ENCODE measurements around the gene MLPH. TPM values are rescaled to one million over a fixed set of nuclear protein-coding genes. Genes with fewer than 3 reads are reported as not detected.

Gene MLPH
- polyA plus RNA-seq, 1 of the 3 experiments (the other 2 are of a cell fraction) = 93.6 TPM

GRCh38 chr2:237549216-237549615 lies 62.2 kb downstream of the MLPH start (continued):
- TF ChIP-seq, protein P1, sequence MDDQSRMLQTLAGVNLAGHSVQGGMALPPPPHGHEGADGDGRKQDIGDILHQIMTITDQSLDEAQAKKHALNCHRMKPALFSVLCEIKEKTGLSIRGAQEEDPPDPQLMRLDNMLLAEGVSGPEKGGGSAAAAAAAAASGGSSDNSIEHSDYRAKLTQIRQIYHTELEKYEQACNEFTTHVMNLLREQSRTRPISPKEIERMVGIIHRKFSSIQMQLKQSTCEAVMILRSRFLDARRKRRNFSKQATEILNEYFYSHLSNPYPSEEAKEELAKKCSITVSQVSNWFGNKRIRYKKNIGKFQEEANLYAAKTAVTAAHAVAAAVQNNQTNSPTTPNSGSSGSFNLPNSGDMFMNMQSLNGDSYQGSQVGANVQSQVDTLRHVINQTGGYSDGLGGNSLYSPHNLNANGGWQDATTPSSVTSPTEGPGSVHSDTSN (IDR thresholded peaks at IDR 0.05) = no peak
- TF ChIP-seq RCOR1 (IDR thresholded peaks at IDR 0.05; ENCODE audit: low read length) (no peak), RXRA (IDR thresholded peaks at IDR 0.05; ENCODE audit: borderline replicate concordance, low read depth) (no peak)

DNA sequence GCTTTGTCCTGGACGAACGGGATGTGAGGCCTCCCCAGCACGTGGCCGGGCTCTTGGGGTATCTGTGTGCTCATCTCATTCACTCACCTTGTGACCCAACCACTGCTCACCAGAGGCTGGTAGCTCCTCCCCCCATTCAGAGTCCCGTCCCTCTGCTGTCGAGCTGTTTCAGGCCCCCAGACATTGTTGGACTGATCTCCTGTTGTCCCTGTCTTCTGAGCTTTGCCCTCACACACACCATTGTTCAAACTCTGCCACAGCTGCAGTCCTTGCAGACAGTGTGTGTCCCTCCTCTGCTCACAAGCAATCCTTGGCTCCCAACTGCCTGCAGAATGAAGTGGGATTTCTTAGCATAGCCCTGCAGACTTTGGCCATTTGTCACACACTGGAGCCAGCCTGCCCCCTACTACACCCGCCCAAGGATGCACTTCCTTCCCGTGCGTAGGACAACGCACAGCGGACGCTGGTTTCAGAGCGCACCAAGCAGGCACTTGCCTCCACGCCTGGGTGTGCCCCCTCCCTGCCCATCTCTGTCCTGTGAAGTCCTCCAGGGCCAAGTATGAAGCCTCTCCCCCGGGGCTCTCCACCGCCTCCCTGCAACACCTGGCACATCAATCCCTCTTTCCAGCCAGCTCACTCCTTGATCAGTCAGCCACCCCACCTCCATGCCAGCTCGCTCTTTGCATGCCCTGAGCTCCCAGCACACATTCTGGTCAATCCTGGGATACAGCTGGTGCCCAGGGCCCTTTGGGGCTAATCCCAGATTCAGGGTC lies 62.8 kb downstream of the MLPH start:
- Histone ChIP-seq H2AFZ (ENCODE audit: low read depth) (no peak overlapping the region), H3K4me2 (no peak overlapping the region), H3F3A (replicated peaks; ENCODE audit: insufficient read depth) (peaks cover 33% of the 10 kb centered on the region), H3K36me3 (replicated peaks in 1 of 2; ENCODE audit: control insufficient read depth in 1 of 2, insufficient read depth in 2 of 2, low read length in 1 of 2) (peaks cover 21 to 85% of the 10 kb centered on the region in 2 experiments), H3K9ac (no peak overlapping the region), H3K27ac (ENCODE audit: low read depth in 2 of 2, low read length in 1 of 2) (no peak overlapping the region), H4K20me1 (ENCODE audit: insufficient read depth) (no peaks in the 10 kb centered on the region), H3K9me3 (peaks cover 9% of the 10 kb centered on the region; the same call in 1 of the 2 replicates), H3K9me2 (no peaks in the 10 kb centered on the region), H3K79me2 (ENCODE audit: insufficient read depth) (no peaks in the 10 kb centered on the region), H3K4me3 (ENCODE audit: low read depth in 2 of 2, low read length in 1 of 2) (no peak overlapping the region), H3K27me3 (ENCODE audit: insufficient read depth) (no peaks in the 10 kb centered on the region), H3K4me1 (ENCODE audit: control insufficient read depth in 1 of 2, insufficient read depth in 2 of 2, low read depth in 1 of 2, low read length in 1 of 2) (peaks cover 0 to 5% of the 10 kb centered on the region in 2 experiments; a peak in 1 of 4 replicates)
- no peak for DNase-seq
- ChIA-PET CTCF (interaction anchor here (1.8 to 4.9 kb wide), 3 partner anchors 23 to 195 kb away, joined by 5 to 19 read pairs (median 17); no protein-coding TSS in a partner anchor), POLR2A (no interaction called here)
- WGBS (ENCODE audit: low lambda C conversion rate) = 87% methylated on average over 15 of the region's 17 CpGs
- TF ChIP-seq IRF3 (IDR thresholded peaks at IDR 0.05; ENCODE audit: low read depth, low read length) = no peak
- TF ChIP-seq, protein P2, sequence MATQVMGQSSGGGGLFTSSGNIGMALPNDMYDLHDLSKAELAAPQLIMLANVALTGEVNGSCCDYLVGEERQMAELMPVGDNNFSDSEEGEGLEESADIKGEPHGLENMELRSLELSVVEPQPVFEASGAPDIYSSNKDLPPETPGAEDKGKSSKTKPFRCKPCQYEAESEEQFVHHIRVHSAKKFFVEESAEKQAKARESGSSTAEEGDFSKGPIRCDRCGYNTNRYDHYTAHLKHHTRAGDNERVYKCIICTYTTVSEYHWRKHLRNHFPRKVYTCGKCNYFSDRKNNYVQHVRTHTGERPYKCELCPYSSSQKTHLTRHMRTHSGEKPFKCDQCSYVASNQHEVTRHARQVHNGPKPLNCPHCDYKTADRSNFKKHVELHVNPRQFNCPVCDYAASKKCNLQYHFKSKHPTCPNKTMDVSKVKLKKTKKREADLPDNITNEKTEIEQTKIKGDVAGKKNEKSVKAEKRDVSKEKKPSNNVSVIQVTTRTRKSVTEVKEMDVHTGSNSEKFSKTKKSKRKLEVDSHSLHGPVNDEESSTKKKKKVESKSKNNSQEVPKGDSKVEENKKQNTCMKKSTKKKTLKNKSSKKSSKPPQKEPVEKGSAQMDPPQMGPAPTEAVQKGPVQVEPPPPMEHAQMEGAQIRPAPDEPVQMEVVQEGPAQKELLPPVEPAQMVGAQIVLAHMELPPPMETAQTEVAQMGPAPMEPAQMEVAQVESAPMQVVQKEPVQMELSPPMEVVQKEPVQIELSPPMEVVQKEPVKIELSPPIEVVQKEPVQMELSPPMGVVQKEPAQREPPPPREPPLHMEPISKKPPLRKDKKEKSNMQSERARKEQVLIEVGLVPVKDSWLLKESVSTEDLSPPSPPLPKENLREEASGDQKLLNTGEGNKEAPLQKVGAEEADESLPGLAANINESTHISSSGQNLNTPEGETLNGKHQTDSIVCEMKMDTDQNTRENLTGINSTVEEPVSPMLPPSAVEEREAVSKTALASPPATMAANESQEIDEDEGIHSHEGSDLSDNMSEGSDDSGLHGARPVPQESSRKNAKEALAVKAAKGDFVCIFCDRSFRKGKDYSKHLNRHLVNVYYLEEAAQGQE (IDR thresholded peaks at IDR 0.05; ENCODE audit: low read depth, low read length) = no peak
- no peak for TF ChIP-seq POLR2AphosphoS5 (IDR thresholded peaks at IDR 0.05; ENCODE audit: low read depth, low read length)
- TF ChIP-seq NFIC (IDR thresholded peaks at IDR 0.05; ENCODE audit: borderline replicate concordance) = no peak
- TF ChIP-seq MEF2A (IDR thresholded peaks at IDR 0.05; ENCODE audit: borderline replicate concordance, low read depth) = no peak
- no peak for TF ChIP-seq SIN3A (IDR thresholded peaks at IDR 0.05; ENCODE audit: borderline replicate concordance, low read depth, low read length)
- TF ChIP-seq, protein P3, sequence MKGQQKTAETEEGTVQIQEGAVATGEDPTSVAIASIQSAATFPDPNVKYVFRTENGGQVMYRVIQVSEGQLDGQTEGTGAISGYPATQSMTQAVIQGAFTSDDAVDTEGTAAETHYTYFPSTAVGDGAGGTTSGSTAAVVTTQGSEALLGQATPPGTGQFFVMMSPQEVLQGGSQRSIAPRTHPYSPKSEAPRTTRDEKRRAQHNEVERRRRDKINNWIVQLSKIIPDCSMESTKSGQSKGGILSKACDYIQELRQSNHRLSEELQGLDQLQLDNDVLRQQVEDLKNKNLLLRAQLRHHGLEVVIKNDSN (IDR thresholded peaks at IDR 0.05; ENCODE audit: borderline replicate concordance, low read depth) = no peak
- no peak for TF ChIP-seq MXI1 (IDR thresholded peaks at IDR 0.05; ENCODE audit: low read depth, low read length)
- no peak for TF ChIP-seq CHD2 (IDR thresholded peaks at IDR 0.05; ENCODE audit: low read length, partially characterized antibody)
- TF ChIP-seq FOXJ3 (CRISPR knock-in tag; IDR thresholded peaks at IDR 0.05) = no peak
- TF ChIP-seq, protein P1 (IDR thresholded peaks at IDR 0.05) = no peak
- no peak for TF ChIP-seq RXRA (IDR thresholded peaks at IDR 0.05; ENCODE audit: borderline replicate concordance, low read depth)
- TF ChIP-seq EZH2phosphoT487 (IDR thresholded peaks at IDR 0.05; ENCODE audit: borderline replicate concordance, low read depth) = no peak
- TF ChIP-seq, protein P4, sequence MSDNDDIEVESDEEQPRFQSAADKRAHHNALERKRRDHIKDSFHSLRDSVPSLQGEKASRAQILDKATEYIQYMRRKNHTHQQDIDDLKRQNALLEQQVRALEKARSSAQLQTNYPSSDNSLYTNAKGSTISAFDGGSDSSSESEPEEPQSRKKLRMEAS (IDR thresholded peaks at IDR 0.05; ENCODE audit: low read depth) = no peak
- no peak for TF ChIP-seq TCF12 (IDR thresholded peaks at IDR 0.05)
- no peak for TF ChIP-seq JUND (IDR thresholded peaks at IDR 0.05)
- TF ChIP-seq, protein P5, sequence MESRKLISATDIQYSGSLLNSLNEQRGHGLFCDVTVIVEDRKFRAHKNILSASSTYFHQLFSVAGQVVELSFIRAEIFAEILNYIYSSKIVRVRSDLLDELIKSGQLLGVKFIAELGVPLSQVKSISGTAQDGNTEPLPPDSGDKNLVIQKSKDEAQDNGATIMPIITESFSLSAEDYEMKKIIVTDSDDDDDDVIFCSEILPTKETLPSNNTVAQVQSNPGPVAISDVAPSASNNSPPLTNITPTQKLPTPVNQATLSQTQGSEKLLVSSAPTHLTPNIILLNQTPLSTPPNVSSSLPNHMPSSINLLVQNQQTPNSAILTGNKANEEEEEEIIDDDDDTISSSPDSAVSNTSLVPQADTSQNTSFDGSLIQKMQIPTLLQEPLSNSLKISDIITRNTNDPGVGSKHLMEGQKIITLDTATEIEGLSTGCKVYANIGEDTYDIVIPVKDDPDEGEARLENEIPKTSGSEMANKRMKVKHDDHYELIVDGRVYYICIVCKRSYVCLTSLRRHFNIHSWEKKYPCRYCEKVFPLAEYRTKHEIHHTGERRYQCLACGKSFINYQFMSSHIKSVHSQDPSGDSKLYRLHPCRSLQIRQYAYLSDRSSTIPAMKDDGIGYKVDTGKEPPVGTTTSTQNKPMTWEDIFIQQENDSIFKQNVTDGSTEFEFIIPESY (IDR thresholded peaks at IDR 0.05; ENCODE audit: borderline replicate concordance, low read depth) = no peak
